ENCODE results near the gene CORO2A. TPM values are rescaled to one million over a fixed set of nuclear protein-coding genes. Genes with fewer than 3 reads are reported as not detected.
"Not testable (repeated sequence)": the region's sequence is repeated elsewhere in the genome, so short reads cannot be mapped to it uniquely, and the experiment has no call there.

Gene CORO2A
- total RNA-seq, 1 experiment from 2014 or later: 19.8 TPM

- Histone ChIP-seq H3K27ac (no peak overlapping the region), H3K9me2 (ENCODE audit: insufficient read depth) (no peaks in the 10 kb centered on the region), H3K4me1 (replicated peaks; ENCODE audit: insufficient read depth) (no peaks in the 10 kb centered on the region), H3K36me3 (ENCODE audit: low read depth) (no peaks in the 10 kb centered on the region), H2AFZ (no peak overlapping the region), H3F3A (ENCODE audit: insufficient read depth, low read depth) (no peaks in the 10 kb centered on the region), H3K4me2 (no peak overlapping the region), H3K4me3 (no peak overlapping the region), H3K9me3 (ENCODE audit: insufficient read depth, low read depth) (no peaks in the 10 kb centered on the region), H4K20me1 (ENCODE audit: insufficient read depth) (no peaks in the 10 kb centered on the region), H3K27me3 (ENCODE audit: insufficient read depth, low read depth) (no peaks in the 10 kb centered on the region), H3K79me2 (ENCODE audit: low read depth) (no peaks in the 10 kb centered on the region)
- DNase-seq: no peak
- no peak for TF ChIP-seq CTCF (conservative IDR thresholded peaks at IDR 0.05)
- no peak for TF ChIP-seq EZH2 (IDR thresholded peaks at IDR 0.05; ENCODE audit: low read depth)
- CTCF ChIA-PET: no interaction called here
- no TSS peak for BruUV-seq (replicated peaks)
- intact Hi-C loops (cut with micrococcal nuclease; ENCODE audit: unreplicated experiment): no loop called here
- POLR2A ChIA-PET (ENCODE audit: unreplicated experiment): no interaction called here
These were observed 59.4 kb downstream of the CORO2A start for GRCh38 chr9:98132806-98133631.

- H4K20me1 ChIP-seq (ENCODE audit: insufficient read depth): no peaks in the 10 kb centered on the region
- POLR2A ChIA-PET (ENCODE audit: unreplicated experiment): no interaction called here
- no peaks in the 10 kb centered on the region for H3K4me1 ChIP-seq (replicated peaks; ENCODE audit: insufficient read depth)
- intact Hi-C loops (cut with micrococcal nuclease; ENCODE audit: unreplicated experiment): no loop called here
- H3F3A ChIP-seq (ENCODE audit: insufficient read depth, low read depth): no peaks in the 10 kb centered on the region
- no peaks in the 10 kb centered on the region for H3K27me3 ChIP-seq (ENCODE audit: insufficient read depth, low read depth)
- TF ChIP-seq EZH2 (IDR thresholded peaks at IDR 0.05; ENCODE audit: low read depth) (no peak), CTCF (conservative IDR thresholded peaks at IDR 0.05) (no peak)
- no TSS peak for BruUV-seq (replicated peaks)
- DNase-seq: no peak
- no peak overlapping the region for H2AFZ ChIP-seq
- H3K4me3 ChIP-seq: no peak overlapping the region
- no peaks in the 10 kb centered on the region for H3K9me3 ChIP-seq (ENCODE audit: insufficient read depth, low read depth)
- H3K4me2 ChIP-seq: no peak overlapping the region
- no peaks in the 10 kb centered on the region for H3K79me2 ChIP-seq (ENCODE audit: low read depth)
- H3K9me2 ChIP-seq (ENCODE audit: insufficient read depth): no peaks in the 10 kb centered on the region
- H3K27ac ChIP-seq: no peak overlapping the region
- no peaks in the 10 kb centered on the region for H3K36me3 ChIP-seq (ENCODE audit: low read depth)
- CTCF ChIA-PET: interaction anchor here (0.6 kb wide), 1 partner anchor 38 kb away, joined by 3 read pairs; no protein-coding TSS in a partner anchor
These were observed 60.3 kb downstream of the CORO2A start for GRCh38 chr9:98132158-98132557.

- CTCF ChIA-PET: no interaction called here
- no peaks in the 10 kb centered on the region for H4K20me1 ChIP-seq (ENCODE audit: insufficient read depth)
- H3K9me3 ChIP-seq (ENCODE audit: insufficient read depth, low read depth): no peaks in the 10 kb centered on the region
- BruUV-seq (replicated peaks): no TSS peak
- H3K79me2 ChIP-seq (ENCODE audit: low read depth): no peaks in the 10 kb centered on the region
- POLR2A ChIA-PET (ENCODE audit: unreplicated experiment): interaction anchor here (0.6 kb wide), 1 partner anchor 16 kb away, joined by 3 read pairs; no protein-coding TSS in a partner anchor
- H3K9me2 ChIP-seq (ENCODE audit: insufficient read depth): no peaks in the 10 kb centered on the region
- DNase-seq: no peak
- H3K4me1 ChIP-seq (replicated peaks; ENCODE audit: insufficient read depth): no peaks in the 10 kb centered on the region
- no peak overlapping the region for H3K27ac ChIP-seq
- H3K27me3 ChIP-seq (ENCODE audit: insufficient read depth, low read depth): no peaks in the 10 kb centered on the region
- H3K4me3 ChIP-seq: no peak overlapping the region
- intact Hi-C loops (cut with micrococcal nuclease; ENCODE audit: unreplicated experiment): no loop called here
- no peaks in the 10 kb centered on the region for H3K36me3 ChIP-seq (ENCODE audit: low read depth)
- no peak for TF ChIP-seq CTCF (conservative IDR thresholded peaks at IDR 0.05)
- TF ChIP-seq EZH2 (IDR thresholded peaks at IDR 0.05; ENCODE audit: low read depth): no peak
- no peak overlapping the region for H3K4me2 ChIP-seq
- H2AFZ ChIP-seq: no peak overlapping the region
- no peaks in the 10 kb centered on the region for H3F3A ChIP-seq (ENCODE audit: insufficient read depth, low read depth)
These were observed 61.7 kb downstream of the CORO2A start for GRCh38 chr9:98130576-98131228.

- H2AFZ ChIP-seq; BruUV-seq (replicated peaks); H3K4me3 ChIP-seq; H3K9me3 ChIP-seq (ENCODE audit: insufficient read depth, low read depth); intact Hi-C loops (cut with micrococcal nuclease; ENCODE audit: unreplicated experiment); H3K79me2 ChIP-seq (ENCODE audit: low read depth); H4K20me1 ChIP-seq (ENCODE audit: insufficient read depth); H3K36me3 ChIP-seq (ENCODE audit: low read depth); H3K9me2 ChIP-seq (ENCODE audit: insufficient read depth); DNase-seq; H3K4me2 ChIP-seq; H3K27ac ChIP-seq; H3F3A ChIP-seq (ENCODE audit: insufficient read depth, low read depth); H3K4me1 ChIP-seq (replicated peaks; ENCODE audit: insufficient read depth); H3K27me3 ChIP-seq (ENCODE audit: insufficient read depth, low read depth); CTCF ChIA-PET: not testable (repeated sequence)
- POLR2A ChIA-PET (ENCODE audit: unreplicated experiment): interaction anchor here (0.6 kb wide), 1 partner anchor 597 kb away, joined by 3 read pairs; no protein-coding TSS in a partner anchor
These were observed 62.4 kb downstream of the CORO2A start for GRCh38 chr9:98130060-98130459.
